Neural crest cell (in vitro differentiated cells): ENCODE data around the gene SLC6A15. TPM values are rescaled to one million over a fixed set of nuclear protein-coding genes. Genes with fewer than 3 reads are reported as not detected.

Experiments used
- DNase-seq: peaks from one replicate; pipeline ENCODE4 v3.0.0; 2021; ENCODE audit warnings: low read depth, mixed read lengths, low spot score
- H3K27ac Mint-ChIP-seq: one replicate; pipeline ENCODE4 v1.8.0; 2021; ENCODE audit warnings: mild to moderate bottlenecking, mixed read lengths; ENCODE audit not compliant: unreplicated experiment
- H3K27me3 Mint-ChIP-seq: 2 replicates; pipeline ENCODE4 v1.8.0; 2021; ENCODE audit warnings: low read depth, mild to moderate bottlenecking, mixed read lengths
- H3K36me3 Mint-ChIP-seq: 2 replicates; pipeline ENCODE4 v1.8.0; 2021; ENCODE audit warnings: low read depth, mild to moderate bottlenecking, mixed read lengths
- H3K4me1 Mint-ChIP-seq: 2 replicates; pipeline ENCODE4 v1.8.0; 2021; ENCODE audit warnings: mixed read lengths
- H3K4me3 Mint-ChIP-seq: one replicate; pipeline ENCODE4 v1.8.0; 2021; ENCODE audit warnings: mild to moderate bottlenecking, mixed read lengths
- H3K9me3 Mint-ChIP-seq: 2 replicates; pipeline ENCODE4 v1.8.0; 2021; ENCODE audit warnings: mixed read lengths
- CTCF ChIP-seq: fragments of 200-600 bp; sonication (generic); conservative IDR thresholded peaks from 2 replicates; pipeline ENCODE4 v1.5.0; 2021; ENCODE audit warnings: antibody characterized with exemption, mild to moderate bottlenecking
- total RNA-seq: library from RNA; stranded (reverse); gene quantifications from 2 replicates; pipeline ENCODE4 v1.2.1, GENCODE V29; 2021

Gene SLC6A15
- total RNA-seq, 1 donor from 2014 or later: 3.2 TPM

- no peak overlapping the region for H3K27ac Mint-ChIP-seq
- DNase-seq: no peak
- no peaks in the 10 kb centered on the region for H3K27me3 Mint-ChIP-seq
- H3K4me3 Mint-ChIP-seq: no peak overlapping the region
- no peaks in the 10 kb centered on the region for H3K4me1 Mint-ChIP-seq
- no peaks in the 10 kb centered on the region for H3K36me3 Mint-ChIP-seq
- no peak for TF ChIP-seq CTCF
- peaks cover 1% of the 10 kb centered on the region for H3K9me3 Mint-ChIP-seq
These were observed 54.9 kb downstream of the SLC6A15 start for GRCh38 chr12:84857525-84858208.

- no peaks in the 10 kb centered on the region for H3K36me3 Mint-ChIP-seq
- no peaks in the 10 kb centered on the region for H3K27me3 Mint-ChIP-seq
- DNase-seq: no peak
- H3K9me3 Mint-ChIP-seq: peaks cover 2% of the 10 kb centered on the region
- H3K4me3 Mint-ChIP-seq: no peak overlapping the region
- H3K27ac Mint-ChIP-seq: no peak overlapping the region
- no peak for TF ChIP-seq CTCF
- no peaks in the 10 kb centered on the region for H3K4me1 Mint-ChIP-seq
These were observed 56.3 kb downstream of the SLC6A15 start for GRCh38 chr12:84856156-84856900.

- H3K27ac Mint-ChIP-seq: no peak overlapping the region
- no peak for DNase-seq
- no peaks in the 10 kb centered on the region for H3K4me1 Mint-ChIP-seq
- no peak overlapping the region for H3K4me3 Mint-ChIP-seq
- peaks cover 3% of the 10 kb centered on the region for H3K27me3 Mint-ChIP-seq
- H3K9me3 Mint-ChIP-seq: no peaks in the 10 kb centered on the region
- TF ChIP-seq CTCF: no peak
- no peaks in the 10 kb centered on the region for H3K36me3 Mint-ChIP-seq
These were observed 68.9 kb downstream of the SLC6A15 start for GRCh38 chr12:84843593-84844144.

- peaks cover 3% of the 10 kb centered on the region for H3K27me3 Mint-ChIP-seq
These were observed 70.1 kb downstream of the SLC6A15 start for GRCh38 chr12:84842406-84843013.

More at GRCh38 chr12:84842406-84843013, 70.1 kb downstream of the SLC6A15 start:
- Mint-ChIP-seq H3K9me3 (no peaks in the 10 kb centered on the region), H3K4me1 (no peaks in the 10 kb centered on the region), H3K4me3 (no peak overlapping the region), H3K27ac (no peak overlapping the region), H3K36me3 (no peaks in the 10 kb centered on the region)
- peak; percentile 93 for TF ChIP-seq CTCF
- no peak for DNase-seq
